GM23338 (cell line): ENCODE results near the gene ANKRD7. TPM values are rescaled to one million over a fixed set of nuclear protein-coding genes. Genes with fewer than 3 reads are reported as not detected.

Source experiments
- ATAC-seq: fragments of 200-7000 bp; cut with Tn5 transposase; 3 replicates; pipeline ENCODE4 v1.9.1; 2020
- DNase-seq: peaks from one replicate; pipeline ENCODE4 v3.0.0-alpha.2; 2015; ENCODE audit warnings: low spot score
- H2AFZ ChIP-seq: fragments of 200-600 bp; sonication (generic); 2 replicates; pipeline ENCODE4 v1.8.0; 2016; ENCODE audit warnings: antibody characterized with exemption, mild to moderate bottlenecking, moderate library complexity
- H3F3A ChIP-seq: fragments of 200-600 bp; sonication (generic); replicated peaks from 2 replicates; pipeline ENCODE4 v1.8.0; 2017; ENCODE audit warnings: antibody characterized with exemption, mixed run types, low read depth
- H3K27ac ChIP-seq: fragments of 200-600 bp; sonication (generic); 2 replicates; pipeline ENCODE4 v1.6.1; 2016; ENCODE audit warnings: low read depth
- H3K27me3 ChIP-seq: fragments of 200-600 bp; sonication (generic); 2 replicates; pipeline ENCODE4 v1.8.0; 2016; ENCODE audit warnings: mild to moderate bottlenecking, mixed run types, moderate library complexity; ENCODE audit not compliant: insufficient read depth
- H3K36me3 ChIP-seq: fragments of 200-600 bp; sonication (generic); 2 replicates; pipeline ENCODE4 v1.8.0; 2016; ENCODE audit warnings: mild to moderate bottlenecking; ENCODE audit not compliant: insufficient read depth
- H3K4me1 ChIP-seq: fragments of 200-600 bp; sonication (generic); 2 replicates; pipeline ENCODE4 v1.8.0; 2016; ENCODE audit warnings: mild to moderate bottlenecking, moderate library complexity; ENCODE audit not compliant: insufficient read depth
- H3K4me2 ChIP-seq: fragments of 200-600 bp; sonication (generic); 2 replicates; pipeline ENCODE4 v1.7.1; 2017; ENCODE audit warnings: mixed run types
- H3K4me3 ChIP-seq: fragments of 200-600 bp; sonication (generic); 2 replicates; pipeline ENCODE4 v1.6.1; 2016; ENCODE audit warnings: mixed run types
- H3K79me2 ChIP-seq: fragments of 200-600 bp; sonication (generic); replicated peaks from 2 replicates; pipeline ENCODE4 v1.8.0; 2017; ENCODE audit warnings: mild to moderate bottlenecking; ENCODE audit not compliant: insufficient read depth
- H3K9me2 ChIP-seq: fragments of 200-600 bp; sonication (generic); 2 replicates; pipeline ENCODE4 v1.8.0; 2017; ENCODE audit not compliant: insufficient read depth
- H4K20me1 ChIP-seq: fragments of 200-600 bp; sonication (generic); replicated peaks from 2 replicates; pipeline ENCODE4 v1.8.0; 2017; ENCODE audit warnings: mild to moderate bottlenecking; ENCODE audit not compliant: insufficient read depth
- H3K27ac Mint-ChIP-seq: 2 replicates; pipeline ENCODE4 v1.8.0; 2020; ENCODE audit warnings: inconsistent platforms, mild to moderate bottlenecking, moderate library complexity, mixed read lengths
- H3K27me3 Mint-ChIP-seq: 3 replicates; pipeline ENCODE4 v1.8.0; 2022; ENCODE audit warnings: low read depth, mild to moderate bottlenecking, moderate library complexity, mixed read lengths, inconsistent platforms; ENCODE audit not compliant: insufficient read depth, poor library complexity
- H3K36me3 Mint-ChIP-seq: 3 replicates; pipeline ENCODE4 v1.8.0; 2021; ENCODE audit warnings: low read depth, mild to moderate bottlenecking, inconsistent platforms, moderate library complexity, mixed read lengths
- H3K4me1 Mint-ChIP-seq: 3 replicates; pipeline ENCODE4 v1.8.0; 2020; ENCODE audit warnings: mild to moderate bottlenecking, inconsistent platforms, mixed read lengths
- H3K4me3 Mint-ChIP-seq: 3 replicates; pipeline ENCODE4 v1.8.0; 2021; ENCODE audit warnings: moderate library complexity, mild to moderate bottlenecking, inconsistent platforms, mixed read lengths
- H3K9me3 Mint-ChIP-seq: 3 replicates; pipeline ENCODE4 v1.8.0; 2020; ENCODE audit warnings: moderate library complexity, mild to moderate bottlenecking, inconsistent platforms, mixed read lengths
- CTCF ChIP-seq, 2 experiments: fragments of 200-600 bp in 1 of 2; sonication (generic) in 1 of 2; conservative IDR thresholded peaks; 2 replicates each; pipeline versions ENCODE4 v1.5.1 to v1.6.1; 2016 to 2017; ENCODE audit warnings: antibody characterized with exemption in 2 of 2, low read depth in 2 of 2, mild to moderate bottlenecking in 2 of 2, moderate library complexity in 1 of 2
- JUNB ChIP-seq: IDR thresholded peaks from one replicate; pipeline ENCODE4 v1.6.1; 2016; ENCODE audit warnings: antibody characterized with exemption; ENCODE audit not compliant: unreplicated experiment
- NANOG ChIP-seq: IDR thresholded peaks from 2 replicates; pipeline ENCODE4 v1.6.1; 2016; ENCODE audit warnings: antibody characterized with exemption, borderline replicate concordance
- STAT1 ChIP-seq: IDR thresholded peaks from one replicate; pipeline ENCODE4 v1.6.1; 2016; ENCODE audit warnings: antibody characterized with exemption; ENCODE audit not compliant: unreplicated experiment
- ZNF114 ChIP-seq: fragments of 250-450 bp; sonication (Bioruptor Pico); IDR thresholded peaks from 2 replicates; pipeline ENCODE4 v1.5.0; 2020; ENCODE audit warnings: mild to moderate bottlenecking, moderate library complexity
- ZNF462 ChIP-seq: fragments of 250-450 bp; sonication (Bioruptor Pico); IDR thresholded peaks from 2 replicates; pipeline ENCODE4 v1.5.0; 2020; ENCODE audit warnings: mild to moderate bottlenecking, moderate library complexity
- polyA plus RNA-seq: library from polyadenylated mRNA; unstranded; fragments of >200 nt; fragmentation: Nextera tagmentation; extraction: Ambion mirVana; gene quantifications from 2 replicates; pipeline ENCODE4 v1.2.1, GENCODE V29; 2016
- total RNA-seq: library from RNA; depleted of rRNA; stranded (reverse); fragments of >200 nt; shearing (Covaris generic); gene quantifications from 2 replicates; pipeline ENCODE4 v1.2.3, GENCODE V29; 2014

Gene ANKRD7
- total and polyA plus RNA-seq, 2 experiments from 2014 or later = 1.6 to 2.1 TPM

- no peak overlapping the region for H3K4me3 ChIP-seq
- ATAC-seq (no peak), DNase-seq (no peak)
- no peaks in the 10 kb centered on the region for H3K36me3 ChIP-seq
- Mint-ChIP-seq H3K36me3 (no peaks in the 10 kb centered on the region), H3K4me1 (no peaks in the 10 kb centered on the region), H3K27ac (no peak overlapping the region), H3K9me3 (no peaks in the 10 kb centered on the region), H3K27me3 (no peaks in the 10 kb centered on the region), H3K4me3 (no peak overlapping the region)
- TF ChIP-seq ZNF114 (CRISPR knock-in tag) (no peak), JUNB (no peak), CTCF (conservative IDR thresholded peaks at IDR 0.05; ENCODE audit: low read depth in 2 of 2) (no peak), ZNF462 (no peak), NANOG (no peak), STAT1 (no peak)
- H2AFZ ChIP-seq = no peak overlapping the region
- H4K20me1 ChIP-seq = no peaks in the 10 kb centered on the region
- H3K27ac ChIP-seq = no peak overlapping the region
- H3F3A ChIP-seq = no peaks in the 10 kb centered on the region
- no peaks in the 10 kb centered on the region for H3K9me2 ChIP-seq
- H3K4me1 ChIP-seq = no peaks in the 10 kb centered on the region
- H3K27me3 ChIP-seq = no peaks in the 10 kb centered on the region
- no peak overlapping the region for H3K4me2 ChIP-seq
- H3K79me2 ChIP-seq = no peaks in the 10 kb centered on the region
Measured at GRCh38 chr7:118232837-118233236, 8.3 kb downstream of the ANKRD7 start.
